ENCODE results near the gene ABHD14A. TPM values are rescaled to one million over a fixed set of nuclear protein-coding genes. Genes with fewer than 3 reads are reported as not detected.

Gene ABHD14A
- total and polyA plus RNA-seq, 2 of the 13 experiments (the other 11 are each of a cell fraction or from before 2014, with no cell fraction given), result 29.5 to 46.9 TPM

DNA sequence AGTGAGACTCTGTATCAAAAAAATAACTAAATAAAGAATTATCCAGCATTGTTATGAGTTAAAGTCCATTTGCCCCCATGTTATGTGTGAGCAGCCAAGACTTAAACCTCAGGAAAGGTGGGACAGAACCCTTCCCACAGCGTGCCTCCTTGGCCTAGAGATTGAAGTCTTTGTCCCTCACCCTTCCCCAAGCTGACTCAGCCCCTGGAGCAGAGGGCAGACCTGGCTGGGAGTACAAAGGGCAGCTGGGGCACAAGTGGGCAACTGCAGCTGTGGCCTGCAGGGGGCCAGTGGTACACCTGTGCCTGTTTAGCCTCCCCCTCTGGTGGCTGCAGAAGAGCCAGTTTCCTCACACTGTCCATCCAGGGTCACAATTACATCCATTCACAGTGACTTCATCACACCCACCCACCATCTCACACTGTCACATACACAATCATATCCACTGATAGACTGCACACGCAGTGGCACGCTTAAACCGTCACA lies 7.5 kb downstream of the ABHD14A start (continued):
- no peak for TF ChIP-seq SMAD1 (CRISPR knock-in tag; IDR thresholded peaks at IDR 0.05; ENCODE audit: borderline replicate concordance, low read depth)
- no peak for TF ChIP-seq RBM39 (IDR thresholded peaks at IDR 0.05; ENCODE audit: low read depth, low read length, poor library complexity, severe bottlenecking)
- TF ChIP-seq SCMH1 (CRISPR knock-in tag; IDR thresholded peaks at IDR 0.05; ENCODE audit: borderline replicate concordance), result no peak
- TF ChIP-seq HOXA5 (CRISPR knock-in tag; IDR thresholded peaks at IDR 0.05), result no peak
- TF ChIP-seq ZBTB7A (CRISPR knock-in tag; IDR thresholded peaks at IDR 0.05), result 0 out of 2 replicates have a peak, but pooled peaks have one; percentile 81
- TF ChIP-seq TEAD2 (CRISPR knock-in tag; IDR thresholded peaks at IDR 0.05), result no peak
- no peak for TF ChIP-seq NFKBIZ (CRISPR knock-in tag; IDR thresholded peaks at IDR 0.05)
- TF ChIP-seq, protein P1, sequence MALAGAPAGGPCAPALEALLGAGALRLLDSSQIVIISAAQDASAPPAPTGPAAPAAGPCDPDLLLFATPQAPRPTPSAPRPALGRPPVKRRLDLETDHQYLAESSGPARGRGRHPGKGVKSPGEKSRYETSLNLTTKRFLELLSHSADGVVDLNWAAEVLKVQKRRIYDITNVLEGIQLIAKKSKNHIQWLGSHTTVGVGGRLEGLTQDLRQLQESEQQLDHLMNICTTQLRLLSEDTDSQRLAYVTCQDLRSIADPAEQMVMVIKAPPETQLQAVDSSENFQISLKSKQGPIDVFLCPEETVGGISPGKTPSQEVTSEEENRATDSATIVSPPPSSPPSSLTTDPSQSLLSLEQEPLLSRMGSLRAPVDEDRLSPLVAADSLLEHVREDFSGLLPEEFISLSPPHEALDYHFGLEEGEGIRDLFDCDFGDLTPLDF (CRISPR knock-in tag; IDR thresholded peaks at IDR 0.05), result no peak
- no peak for TF ChIP-seq SNAPC2 (CRISPR knock-in tag; IDR thresholded peaks at IDR 0.05)
- peak; percentile 79 for TF ChIP-seq HOXA3 (CRISPR knock-in tag; IDR thresholded peaks at IDR 0.05)
- TF ChIP-seq, protein P2, sequence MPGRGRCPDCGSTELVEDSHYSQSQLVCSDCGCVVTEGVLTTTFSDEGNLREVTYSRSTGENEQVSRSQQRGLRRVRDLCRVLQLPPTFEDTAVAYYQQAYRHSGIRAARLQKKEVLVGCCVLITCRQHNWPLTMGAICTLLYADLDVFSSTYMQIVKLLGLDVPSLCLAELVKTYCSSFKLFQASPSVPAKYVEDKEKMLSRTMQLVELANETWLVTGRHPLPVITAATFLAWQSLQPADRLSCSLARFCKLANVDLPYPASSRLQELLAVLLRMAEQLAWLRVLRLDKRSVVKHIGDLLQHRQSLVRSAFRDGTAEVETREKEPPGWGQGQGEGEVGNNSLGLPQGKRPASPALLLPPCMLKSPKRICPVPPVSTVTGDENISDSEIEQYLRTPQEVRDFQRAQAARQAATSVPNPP (CRISPR knock-in tag; IDR thresholded peaks at IDR 0.05), result no peak
- TF ChIP-seq, protein P3, sequence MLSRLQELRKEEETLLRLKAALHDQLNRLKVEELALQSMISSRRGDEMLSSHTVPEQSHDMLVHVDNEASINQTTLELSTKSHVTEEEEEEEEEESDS (CRISPR knock-in tag; IDR thresholded peaks at IDR 0.05; ENCODE audit: borderline replicate concordance), result no peak
- no peak for TF ChIP-seq RCOR2 (CRISPR knock-in tag; IDR thresholded peaks at IDR 0.05)
- peak; percentile 1 for TF ChIP-seq ZFX (CRISPR knock-in tag; IDR thresholded peaks at IDR 0.05; ENCODE audit: low read depth)
- peak; percentile 88 for TF ChIP-seq MEF2D (CRISPR knock-in tag; IDR thresholded peaks at IDR 0.05)
- TF ChIP-seq ZNF768 (CRISPR knock-in tag; IDR thresholded peaks at IDR 0.05), result peak; percentile 43; the same call in 1 of the 2 replicates
- peak; percentile 68; the same call in 1 of the 2 replicates for TF ChIP-seq KDM4B (CRISPR knock-in tag; IDR thresholded peaks at IDR 0.05)
- TF ChIP-seq, protein P4, sequence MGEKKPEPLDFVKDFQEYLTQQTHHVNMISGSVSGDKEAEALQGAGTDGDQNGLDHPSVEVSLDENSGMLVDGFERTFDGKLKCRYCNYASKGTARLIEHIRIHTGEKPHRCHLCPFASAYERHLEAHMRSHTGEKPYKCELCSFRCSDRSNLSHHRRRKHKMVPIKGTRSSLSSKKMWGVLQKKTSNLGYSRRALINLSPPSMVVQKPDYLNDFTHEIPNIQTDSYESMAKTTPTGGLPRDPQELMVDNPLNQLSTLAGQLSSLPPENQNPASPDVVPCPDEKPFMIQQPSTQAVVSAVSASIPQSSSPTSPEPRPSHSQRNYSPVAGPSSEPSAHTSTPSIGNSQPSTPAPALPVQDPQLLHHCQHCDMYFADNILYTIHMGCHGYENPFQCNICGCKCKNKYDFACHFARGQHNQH (CRISPR knock-in tag; IDR thresholded peaks at IDR 0.05), result peak; percentile 67; the same call in 1 of the 2 replicates
- TF ChIP-seq ZNF567 (CRISPR knock-in tag; IDR thresholded peaks at IDR 0.05; ENCODE audit: borderline replicate concordance), result no peak; the same call in 1 of the 2 replicates
- TF ChIP-seq ZFP36L1 (CRISPR knock-in tag; IDR thresholded peaks at IDR 0.05), result peak; percentile 68; the same call in 1 of the 2 replicates
- TF ChIP-seq MIER2 (CRISPR knock-in tag; IDR thresholded peaks at IDR 0.05), result 0 out of 2 replicates have a peak, but pooled peaks have one; percentile 54
- TF ChIP-seq HNRNPK (IDR thresholded peaks at IDR 0.05; ENCODE audit: low read depth, low read length, poor library complexity, severe bottlenecking), result no peak
- TF ChIP-seq, protein P5, sequence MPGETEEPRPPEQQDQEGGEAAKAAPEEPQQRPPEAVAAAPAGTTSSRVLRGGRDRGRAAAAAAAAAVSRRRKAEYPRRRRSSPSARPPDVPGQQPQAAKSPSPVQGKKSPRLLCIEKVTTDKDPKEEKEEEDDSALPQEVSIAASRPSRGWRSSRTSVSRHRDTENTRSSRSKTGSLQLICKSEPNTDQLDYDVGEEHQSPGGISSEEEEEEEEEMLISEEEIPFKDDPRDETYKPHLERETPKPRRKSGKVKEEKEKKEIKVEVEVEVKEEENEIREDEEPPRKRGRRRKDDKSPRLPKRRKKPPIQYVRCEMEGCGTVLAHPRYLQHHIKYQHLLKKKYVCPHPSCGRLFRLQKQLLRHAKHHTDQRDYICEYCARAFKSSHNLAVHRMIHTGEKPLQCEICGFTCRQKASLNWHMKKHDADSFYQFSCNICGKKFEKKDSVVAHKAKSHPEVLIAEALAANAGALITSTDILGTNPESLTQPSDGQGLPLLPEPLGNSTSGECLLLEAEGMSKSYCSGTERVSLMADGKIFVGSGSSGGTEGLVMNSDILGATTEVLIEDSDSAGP (CRISPR knock-in tag; IDR thresholded peaks at IDR 0.05; ENCODE audit: borderline replicate concordance), result no peak; the same call in 1 of the 2 replicates
- no peak for TF ChIP-seq SATB2 (CRISPR knock-in tag; IDR thresholded peaks at IDR 0.05)
- no peak for TF ChIP-seq ZNF678 (CRISPR knock-in tag; IDR thresholded peaks at IDR 0.05)
- peak; percentile 89 for TF ChIP-seq MIER3 (CRISPR knock-in tag; IDR thresholded peaks at IDR 0.05; ENCODE audit: borderline replicate concordance)
- no peak for TF ChIP-seq ZNF343 (CRISPR knock-in tag; IDR thresholded peaks at IDR 0.05)
- TF ChIP-seq STAG1 (CRISPR knock-in tag; IDR thresholded peaks at IDR 0.05), result peak; percentile 57

Data from HepG2 (cell line).